Mesenchymal stem cell (in vitro differentiated cells and primary cell): ENCODE measurements around the gene RPS6KA2.

ENCODE experiments used
- DNase-seq: peaks from one replicate; pipeline ENCODE4 v3.0.0-alpha.2; 2013
- H2AFZ ChIP-seq: one replicate; pipeline ENCODE4 v1.6.1; 2013; ENCODE audit warnings: low read depth, mild to moderate bottlenecking, control low read depth, inconsistent platforms, low read length, moderate library complexity
- H2AK5ac ChIP-seq: 2 replicates; pipeline ENCODE4 v1.6.1; 2013; ENCODE audit warnings: low read length, moderate library complexity, mild to moderate bottlenecking, inconsistent platforms; ENCODE audit not compliant: severe bottlenecking
- H2BK120ac ChIP-seq: one replicate; pipeline ENCODE4 v1.6.1; 2013; ENCODE audit warnings: low read depth, mild to moderate bottlenecking, inconsistent platforms, low read length, moderate library complexity
- H2BK12ac ChIP-seq, 2 experiments: one replicate each; pipeline ENCODE4 v1.6.1; 2013; ENCODE audit warnings: inconsistent platforms in 2 of 2, low read length in 2 of 2, mild to moderate bottlenecking in 2 of 2, moderate library complexity in 2 of 2, control low read depth in 1 of 2
- H2BK15ac ChIP-seq: one replicate; pipeline ENCODE4 v1.6.1; 2013; ENCODE audit warnings: mild to moderate bottlenecking, low read depth, inconsistent platforms; ENCODE audit not compliant: poor library complexity, severe bottlenecking
- H2BK5ac ChIP-seq: 2 replicates; pipeline ENCODE4 v1.6.1; 2013; ENCODE audit warnings: low read depth, mild to moderate bottlenecking, low read length, control low read depth, inconsistent platforms; ENCODE audit not compliant: poor library complexity, severe bottlenecking
- H3K14ac ChIP-seq, 2 experiments: one replicate each; pipeline ENCODE4 v1.6.1; 2013; ENCODE audit warnings: inconsistent platforms in 2 of 2, low read length in 2 of 2, control low read depth in 1 of 2, mild to moderate bottlenecking in 1 of 2, moderate library complexity in 1 of 2
- H3K18ac ChIP-seq, 2 experiments: one replicate each; pipeline ENCODE4 v1.6.1; 2013; ENCODE audit warnings: inconsistent platforms in 2 of 2, low read length in 2 of 2, control low read depth in 1 of 2, low read depth in 1 of 2, mild to moderate bottlenecking in 1 of 2
- H3K23ac ChIP-seq, 2 experiments: one replicate each; pipeline ENCODE4 v1.6.1; 2013; ENCODE audit warnings: inconsistent platforms in 2 of 2, low read length in 2 of 2, mild to moderate bottlenecking in 2 of 2, moderate library complexity in 2 of 2, control low read depth in 1 of 2
- H3K27ac ChIP-seq: 2 replicates; pipeline ENCODE4 v1.5.1; 2013; ENCODE audit warnings: mild to moderate bottlenecking, moderate library complexity, low read length, control low read depth, inconsistent platforms; ENCODE audit not compliant: poor library complexity, severe bottlenecking
- H3K27me3 ChIP-seq, 2 experiments: 2 replicates each; pipeline versions ENCODE4 v1.6.1 to v1.7.0; 2013; ENCODE audit warnings: low read length in 2 of 2, mild to moderate bottlenecking in 2 of 2, moderate library complexity in 2 of 2, control low read depth in 1 of 2, inconsistent platforms in 1 of 2; ENCODE audit not compliant: control insufficient read depth in 1 of 2, insufficient read depth in 1 of 2
- H3K36me3 ChIP-seq, 2 experiments: 2 replicates each; pipeline versions ENCODE4 v1.6.1 to v1.7.0; 2013; ENCODE audit warnings: low read length in 2 of 2, control low read depth in 1 of 2, inconsistent platforms in 1 of 2, low read depth in 1 of 2, mild to moderate bottlenecking in 1 of 2; ENCODE audit not compliant: insufficient read depth in 2 of 2, control insufficient read depth in 1 of 2
- H3K4ac ChIP-seq, 2 experiments: one replicate each; pipeline ENCODE4 v1.6.1; 2013; ENCODE audit warnings: inconsistent platforms in 2 of 2, low read length in 2 of 2, mild to moderate bottlenecking in 2 of 2, moderate library complexity in 2 of 2, control low read depth in 1 of 2, low read depth in 1 of 2
- H3K4me1 ChIP-seq: 2 replicates; pipeline ENCODE4 v1.6.1; 2013; ENCODE audit warnings: low read depth, low read length, control low read depth; ENCODE audit not compliant: control insufficient read depth, insufficient read depth
- H3K4me2 ChIP-seq: 2 replicates; pipeline ENCODE4 v1.6.1; 2013; ENCODE audit warnings: low read length, mild to moderate bottlenecking, inconsistent platforms; ENCODE audit not compliant: poor library complexity, severe bottlenecking
- H3K4me3 ChIP-seq, 2 experiments: 2 replicates each; pipeline versions ENCODE4 v1.5.1 to v1.7.0; 2013; ENCODE audit warnings: low read length in 2 of 2, mild to moderate bottlenecking in 2 of 2, control low read depth in 1 of 2, low read depth in 1 of 2; ENCODE audit not compliant: insufficient read depth in 1 of 2
- H3K79me1 ChIP-seq: replicated peaks from 2 replicates; pipeline ENCODE4 v1.6.1; 2013; ENCODE audit warnings: mild to moderate bottlenecking, control low read depth, low read length, inconsistent platforms; ENCODE audit not compliant: poor library complexity, severe bottlenecking
- H3K9ac ChIP-seq: 2 replicates; pipeline ENCODE4 v1.7.0; 2013; ENCODE audit warnings: mild to moderate bottlenecking, low read length, moderate library complexity
- H3K9me3 ChIP-seq: 2 replicates; pipeline ENCODE4 v1.7.0; 2013; ENCODE audit warnings: mild to moderate bottlenecking, low read length; ENCODE audit not compliant: control insufficient read depth
- H4K8ac ChIP-seq: one replicate; pipeline ENCODE4 v1.6.1; 2013; ENCODE audit warnings: inconsistent platforms, mild to moderate bottlenecking, low read length, moderate library complexity
- H4K91ac ChIP-seq: one replicate; pipeline ENCODE4 v1.6.1; 2013; ENCODE audit warnings: mild to moderate bottlenecking, low read length, inconsistent platforms
- WGBS: methylation state at CpG from one replicate; pipeline ENCODE4 v1.1.7; 2013; ENCODE audit warnings: mixed read lengths; 5-methylcytosine and 5-hydroxymethylcytosine counted together

RPS6KA2 gene

GRCh38 chr6:166369782-166370181 is 257.3 kb downstream of the RPS6KA2 start:
- Histone ChIP-seq H3K9me3 (no peaks in the 10 kb centered on the region), H3K9ac (no peak overlapping the region), H3K4me1 (no peaks in the 10 kb centered on the region), H3K4me2 (no peak overlapping the region), H3K23ac (no peak overlapping the region), H4K8ac (no peak overlapping the region), H3K27me3 (no peaks in the 10 kb centered on the region), H3K36me3 (no peaks in the 10 kb centered on the region), H3K79me1 (peaks cover 2% of the 10 kb centered on the region), H2BK12ac (no peak overlapping the region), H2BK5ac (no peak overlapping the region), H2AFZ (no peak overlapping the region), H3K14ac (no peak overlapping the region), H2BK15ac (no peak overlapping the region), H2AK5ac (no peak overlapping the region), H3K18ac (no peak overlapping the region), H4K91ac (no peak overlapping the region), H2BK120ac (no peak overlapping the region), H3K4ac (no peak overlapping the region), H3K4me3 (no peak overlapping the region), H3K27ac (no peak overlapping the region)
- 90% methylated on average over 3 of the region's 3 CpGs for WGBS
- DNase-seq = no peak

DNA sequence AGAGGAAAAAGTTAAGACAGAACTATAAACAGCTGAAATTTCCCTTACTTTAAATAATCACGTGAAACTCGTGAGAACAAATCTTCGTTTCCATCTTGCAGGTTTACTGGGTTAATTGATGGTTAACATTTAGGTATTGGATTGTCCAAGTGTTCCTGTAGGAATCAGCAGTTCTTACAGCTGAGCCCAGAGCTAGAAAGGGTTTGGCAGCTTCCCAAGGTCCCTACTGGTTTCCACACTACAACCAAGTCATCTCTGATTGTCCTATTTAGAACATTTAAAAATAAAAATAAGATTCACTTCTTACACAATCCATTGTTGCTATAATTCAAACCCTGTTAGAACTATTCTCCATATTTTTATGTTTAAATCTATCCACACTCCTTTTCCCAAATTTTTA is 260.1 kb downstream of the RPS6KA2 start:
- Histone ChIP-seq H2BK5ac (no peak overlapping the region), H3K4me2 (no peak overlapping the region), H2BK120ac (no peak overlapping the region), H3K4ac (no peak overlapping the region), H3K18ac (no peak overlapping the region), H2BK12ac (no peak overlapping the region), H3K36me3 (peaks cover 0 to 3% of the 10 kb centered on the region in 2 experiments), H2AFZ (no peak overlapping the region), H3K9me3 (no peaks in the 10 kb centered on the region), H2AK5ac (no peak overlapping the region), H3K79me1 (no peaks in the 10 kb centered on the region), H3K4me1 (no peaks in the 10 kb centered on the region), H2BK15ac (no peak overlapping the region), H3K9ac (no peak overlapping the region), H4K8ac (no peak overlapping the region), H3K27me3 (no peaks in the 10 kb centered on the region), H3K23ac (no peak overlapping the region), H3K4me3 (no peak overlapping the region), H3K27ac (no peak overlapping the region), H3K14ac (no peak overlapping the region), H4K91ac (no peak overlapping the region)
- WGBS = 100% methylated on average over 2 of the region's 3 CpGs
- DNase-seq = no peak

- Histone ChIP-seq H3K27me3 (no peaks in the 10 kb centered on the region), H3K4me2 (no peak overlapping the region), H3K4me3 (no peak overlapping the region), H4K8ac (no peak overlapping the region), H3K23ac (no peak overlapping the region), H4K91ac (no peak overlapping the region), H2AFZ (no peak overlapping the region), H2BK5ac (no peak overlapping the region), H3K18ac (no peak overlapping the region), H2BK12ac (no peak overlapping the region), H3K9ac (no peak overlapping the region), H2BK120ac (no peak overlapping the region), H3K14ac (no peak overlapping the region), H2BK15ac (no peak overlapping the region), H3K36me3 (peaks cover 0 to 3% of the 10 kb centered on the region in 2 experiments), H3K79me1 (no peaks in the 10 kb centered on the region), H3K27ac (no peak overlapping the region), H3K9me3 (no peaks in the 10 kb centered on the region), H3K4ac (no peak overlapping the region), H3K4me1 (no peaks in the 10 kb centered on the region), H2AK5ac (no peak overlapping the region)
- DNase-seq = no peak
- WGBS = 83% methylated on average over 6 of the region's 6 CpGs
Observed at GRCh38 chr6:166365806-166366205, 261.2 kb downstream of the RPS6KA2 start.

- Histone ChIP-seq H3K14ac (no peak overlapping the region), H3K4ac (no peak overlapping the region), H2AK5ac (no peak overlapping the region), H3K4me1 (peaks cover 2% of the 10 kb centered on the region), H3K9ac (peak overlapping the region; percentile 42), H3K9me3 (no peaks in the 10 kb centered on the region), H2AFZ (no peak overlapping the region), H3K18ac (no peak overlapping the region), H2BK12ac (no peak overlapping the region), H3K23ac (no peak overlapping the region), H2BK15ac (no peak overlapping the region), H3K4me2 (no peak overlapping the region), H3K79me1 (no peaks in the 10 kb centered on the region), H4K91ac (no peak overlapping the region), H2BK120ac (no peak overlapping the region), H3K4me3 (no peak overlapping the region), H4K8ac (no peak overlapping the region), H3K36me3 (peaks cover 0 to 3% of the 10 kb centered on the region in 2 experiments), H3K27ac (no peak overlapping the region), H2BK5ac (no peak overlapping the region), H3K27me3 (no peaks in the 10 kb centered on the region)
- 79% methylated on average over 1 of the region's 2 CpGs for WGBS
- DNase-seq = peak; percentile 33
Observed at GRCh38 chr6:166365221-166365620, 261.8 kb downstream of the RPS6KA2 start.
